Left lobe of liver (tissue), 2 donors: Measurements from ENCODE around the gene OR14J1. TPM values are rescaled to one million over a fixed set of nuclear protein-coding genes. Genes with fewer than 3 reads are reported as not detected.
"Not testable (repeated sequence)": the region's sequence is repeated elsewhere in the genome, so short reads cannot be mapped to it uniquely, and the experiment has no call there.

Source experiments
- ATAC-seq: fragments of 200-7000 bp; cut with Tn5 transposase; one replicate; pipeline ENCODE4 v1.9.1; 2020; ENCODE audit warnings: mild to moderate bottlenecking, moderate library complexity
- DNase-seq: peaks from one replicate; pipeline ENCODE4 v3.0.0-alpha.2; 2020; ENCODE audit warnings: low spot score
- total RNA-seq: library from RNA; stranded (reverse); gene quantifications from one replicate; pipeline ENCODE4 v1.2.1, GENCODE V29; 2021
- donor health status: DM: no; HTN: no; CAD: no; lungs with moderate emphysema.
- donor health status: DM: no; HTN: yes; CAD: no.

Gene OR14J1, protein sequence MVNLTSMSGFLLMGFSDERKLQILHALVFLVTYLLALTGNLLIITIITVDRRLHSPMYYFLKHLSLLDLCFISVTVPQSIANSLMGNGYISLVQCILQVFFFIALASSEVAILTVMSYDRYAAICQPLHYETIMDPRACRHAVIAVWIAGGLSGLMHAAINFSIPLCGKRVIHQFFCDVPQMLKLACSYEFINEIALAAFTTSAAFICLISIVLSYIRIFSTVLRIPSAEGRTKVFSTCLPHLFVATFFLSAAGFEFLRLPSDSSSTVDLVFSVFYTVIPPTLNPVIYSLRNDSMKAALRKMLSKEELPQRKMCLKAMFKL
- not detected for total RNA-seq

DNA sequence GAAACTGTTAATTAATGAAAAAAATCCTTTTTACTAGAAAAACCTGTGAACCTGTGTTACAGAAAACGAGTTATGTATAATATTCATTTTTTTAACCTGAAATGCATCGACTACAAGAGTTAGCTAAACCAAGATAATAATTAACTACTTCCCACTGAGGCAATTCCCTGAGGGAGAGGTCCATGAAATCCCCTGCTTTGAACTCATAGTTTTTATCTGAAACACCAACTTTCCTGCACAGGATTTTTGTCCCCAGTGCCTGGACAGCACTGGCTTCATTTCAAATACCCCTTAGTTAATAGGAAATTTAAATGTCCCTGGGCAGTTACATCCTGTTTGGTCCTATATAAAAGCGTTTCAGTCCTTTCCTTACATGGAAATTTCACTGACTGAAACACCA, at the start of gene OR14J1:
Gene OR14J1, plus strand, starts transcription at position 386 of the 400 bp plus-strand sequence. CDS start 4,989 bp downstream, outside the sequence.
- no peak for ATAC-seq

GRCh38 chr6:29251736-29252135, 49.8 kb upstream of the OR14J1 start:
- ATAC-seq = no peak

More for the DNA sequence above, at the start of gene OR14J1:
- DNase-seq = no peak

GRCh38 chr6:29255530-29255929, 46.0 kb upstream of the OR14J1 start:
- no peak for DNase-seq
- no peak for ATAC-seq

More at GRCh38 chr6:29251736-29252135, 49.8 kb upstream of the OR14J1 start:
- no peak for DNase-seq

GRCh38 chr6:29259721-29260120, 41.8 kb upstream of the OR14J1 start:
- no peak for ATAC-seq
- no peak for DNase-seq

GRCh38 chr6:29263001-29263400, 38.5 kb upstream of the OR14J1 start:
- ATAC-seq (no peak), DNase-seq (no peak)

DNA sequence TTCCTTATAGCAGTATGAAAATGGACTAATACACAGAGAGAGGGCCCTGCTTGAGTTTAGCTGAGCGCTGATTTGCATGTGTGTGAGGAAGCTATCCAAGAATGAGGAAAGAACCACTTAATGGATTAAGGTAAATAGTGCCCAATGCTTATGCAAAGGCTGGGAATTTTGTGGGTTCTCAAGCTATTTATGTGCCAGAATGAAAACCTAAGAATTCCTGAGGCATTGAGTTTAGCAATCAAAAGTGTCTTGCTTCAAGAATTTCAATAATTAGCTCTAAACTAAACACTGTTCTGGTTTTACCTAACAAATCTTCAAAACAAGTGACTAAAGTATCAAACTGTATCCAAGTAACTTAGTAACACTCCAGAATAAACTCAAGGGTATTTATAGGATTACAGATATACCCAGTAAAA, 7.0 kb upstream of the OR14J1 start:
- DNase-seq (no peak), ATAC-seq (no peak)

GRCh38 chr6:29295181-29295585, 6.3 kb upstream of the OR14J1 start:
- DNase-seq = no peak

GRCh38 chr6:29295623-29296022, 5.9 kb upstream of the OR14J1 start:
- no peak for ATAC-seq
- DNase-seq = no peak

More at GRCh38 chr6:29295181-29295585, 6.3 kb upstream of the OR14J1 start:
- no peak for ATAC-seq

DNA sequence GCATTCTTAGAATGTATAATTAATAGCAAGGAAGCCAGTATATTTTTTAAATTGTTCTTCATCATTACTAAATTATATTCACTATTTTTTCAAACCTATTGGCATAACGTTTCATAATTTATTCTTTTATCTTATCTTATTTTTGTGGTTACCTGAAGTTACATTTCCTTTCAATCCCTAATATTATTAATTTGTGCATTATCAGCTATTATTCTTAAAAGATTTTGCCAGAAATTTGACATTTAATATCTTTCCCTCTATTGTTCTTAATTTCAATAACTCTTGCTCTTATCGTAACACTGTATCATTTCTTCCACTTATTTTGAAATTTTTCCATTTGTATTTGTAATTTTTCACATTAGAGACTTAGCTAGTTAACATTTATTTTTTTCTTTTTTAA, 18.4 kb downstream of the OR14J1 start:
- ATAC-seq (no peak), DNase-seq (no peak)

DNA sequence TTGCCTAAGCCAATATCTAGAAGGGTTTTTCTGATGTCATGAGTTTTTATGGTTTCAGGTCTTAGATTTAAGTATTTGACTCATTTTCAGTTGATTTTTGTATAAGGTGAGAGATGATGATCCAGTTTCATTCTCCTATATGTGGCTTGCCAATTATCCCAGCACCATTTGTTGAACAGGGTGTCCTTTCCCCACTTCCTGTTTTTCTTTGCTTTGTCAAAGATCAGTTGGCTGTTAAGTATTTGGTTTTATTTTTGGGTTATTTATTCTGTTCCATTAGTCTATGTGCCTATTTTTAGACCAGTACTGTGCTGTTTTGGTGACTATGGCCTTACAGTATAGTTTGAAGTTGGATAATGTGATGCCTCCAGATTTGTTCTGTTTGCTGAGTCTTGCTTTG, 21.8 kb downstream of the OR14J1 start:
- ATAC-seq, DNase-seq: not testable (repeated sequence)

- DNase-seq (no peak), ATAC-seq (no peak)
Observed at GRCh38 chr6:29325777-29326176, 24.3 kb downstream of the OR14J1 start.

DNA sequence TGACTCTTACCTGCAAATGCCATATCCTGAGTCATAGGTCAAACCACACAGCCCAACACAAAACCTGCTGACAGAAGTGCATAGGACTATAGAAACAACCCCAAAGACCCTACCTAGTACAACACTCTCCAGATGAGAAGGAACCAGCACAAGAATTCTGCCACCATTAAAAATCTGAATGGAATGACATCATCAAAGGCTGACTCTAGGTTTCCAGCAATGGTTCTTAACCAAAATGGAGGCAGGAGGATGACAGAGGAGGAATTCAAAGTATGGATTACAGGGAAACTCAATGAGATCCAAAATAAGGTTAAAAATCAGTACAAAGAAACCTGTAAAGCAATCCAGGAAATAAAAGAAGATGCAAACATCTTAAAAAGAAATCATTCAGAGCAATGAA, 31.2 kb downstream of the OR14J1 start:
- DNase-seq (no peak), ATAC-seq (no peak)

DNA sequence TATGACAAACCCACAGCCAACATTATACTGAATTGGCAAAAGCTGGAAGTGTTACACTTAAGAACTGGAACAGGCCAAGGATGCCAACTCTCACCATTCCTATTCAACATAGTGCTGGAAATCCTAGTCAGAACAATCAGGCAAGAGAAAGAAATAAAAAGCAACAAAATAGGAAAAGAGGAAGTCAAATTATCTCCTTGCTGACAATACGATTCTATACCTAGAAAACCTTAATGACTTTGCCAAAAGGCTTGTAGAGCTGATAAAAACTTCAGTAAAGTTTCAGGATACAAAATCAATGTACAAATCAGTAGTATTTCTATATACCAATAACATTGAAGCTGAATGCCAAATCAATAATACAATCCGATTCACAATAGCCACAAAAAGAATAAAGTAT, 34.8 kb downstream of the OR14J1 start:
- ATAC-seq (no peak), DNase-seq (no peak)

- no peak for DNase-seq
- ATAC-seq = no peak
Observed at GRCh38 chr6:29345380-29345779, 43.9 kb downstream of the OR14J1 start.

DNA sequence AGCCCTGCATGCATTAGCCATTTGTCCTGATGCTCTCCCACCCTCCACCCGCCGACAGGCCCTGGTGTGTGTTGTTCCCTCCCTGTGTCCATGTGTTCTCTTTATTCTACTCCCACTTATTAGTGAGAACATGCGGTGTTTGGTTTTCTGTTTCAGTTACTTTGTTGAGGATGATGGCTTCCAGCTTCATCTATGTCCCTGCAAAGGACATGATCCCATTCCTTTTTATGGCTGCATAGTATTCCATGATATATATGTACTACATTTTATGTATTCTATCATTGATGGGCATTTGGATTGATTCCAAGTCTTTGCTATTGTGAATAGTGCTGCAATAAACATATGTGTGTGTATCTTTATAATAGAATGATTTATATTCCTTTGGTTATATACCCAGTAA, 47.8 kb downstream of the OR14J1 start:
- not testable (repeated sequence) for DNase-seq, ATAC-seq

GRCh38 chr6:29354980-29355379, 53.5 kb downstream of the OR14J1 start:
- ATAC-seq = no peak
- DNase-seq = no peak

GRCh38 chr6:29355603-29356002, 54.1 kb downstream of the OR14J1 start:
- ATAC-seq = no peak
- no peak for DNase-seq

Other genes with a start within 250 kb of the OR14J1 start
- gene OR2B3, start 214.4 kb upstream of the OR14J1 start, total RNA-seq = not detected
- gene OR2J1, start 202.2 kb upstream of the OR14J1 start, total RNA-seq = not detected
- not detected for gene OR2J3, start 193.6 kb upstream of the OR14J1 start, total RNA-seq
- gene OR2J2, start 130.8 kb upstream of the OR14J1 start, total RNA-seq = not detected
- not detected for gene OR5V1, start 67.2 kb downstream of the OR14J1 start, total RNA-seq
- not detected for gene OR12D3, start 73.6 kb downstream of the OR14J1 start, total RNA-seq
- not detected for gene OR12D2, start 93.9 kb downstream of the OR14J1 start, total RNA-seq
- gene OR12D1, start 113.2 kb downstream of the OR14J1 start, total RNA-seq = not detected
- gene OR10C1, start 137.6 kb downstream of the OR14J1 start, total RNA-seq = not detected
- not detected for gene OR11A1, start 155.4 kb downstream of the OR14J1 start, total RNA-seq
- not detected for gene OR2H1, start 155.5 kb downstream of the OR14J1 start, total RNA-seq
- not detected for gene MAS1L, start 186.3 kb downstream of the OR14J1 start, total RNA-seq